Hematopoietic multipotent progenitor cell treated with erythropoietin and hydrocortisone succinate and interleukin-3 and kit ligand, for 15 days (in vitro differentiated cells): ENCODE results near the gene AFAP1L1.

ENCODE experiments used
- DNase-seq: peaks from one replicate; pipeline ENCODE4 v3.0.0-alpha.2; 2015; ENCODE audit warnings: low spot score

Gene AFAP1L1

DNA sequence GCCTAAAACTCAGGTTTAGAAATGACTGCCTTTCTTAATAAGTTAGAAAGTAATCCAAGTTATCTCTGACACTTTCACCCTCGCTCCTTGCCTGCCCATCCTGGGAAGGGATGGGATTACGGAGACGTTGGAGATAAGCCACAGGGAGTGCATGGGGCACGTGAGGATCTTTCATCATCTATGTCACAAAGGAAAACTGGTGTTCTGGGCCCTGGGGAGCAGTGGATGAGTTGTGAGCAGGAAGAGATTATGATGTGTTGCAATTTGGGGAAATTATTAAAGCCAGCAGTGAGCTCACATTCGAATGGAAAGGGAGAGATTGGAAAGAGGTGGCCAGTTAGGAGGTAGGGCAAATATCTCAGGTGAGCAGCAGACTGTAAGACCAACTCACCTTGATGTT is 12.8 kb downstream of the AFAP1L1 start:
- DNase-seq = no peak

GRCh38 chr5:149285153-149285552 is 13.5 kb downstream of the AFAP1L1 start:
- DNase-seq = no peak

DNA sequence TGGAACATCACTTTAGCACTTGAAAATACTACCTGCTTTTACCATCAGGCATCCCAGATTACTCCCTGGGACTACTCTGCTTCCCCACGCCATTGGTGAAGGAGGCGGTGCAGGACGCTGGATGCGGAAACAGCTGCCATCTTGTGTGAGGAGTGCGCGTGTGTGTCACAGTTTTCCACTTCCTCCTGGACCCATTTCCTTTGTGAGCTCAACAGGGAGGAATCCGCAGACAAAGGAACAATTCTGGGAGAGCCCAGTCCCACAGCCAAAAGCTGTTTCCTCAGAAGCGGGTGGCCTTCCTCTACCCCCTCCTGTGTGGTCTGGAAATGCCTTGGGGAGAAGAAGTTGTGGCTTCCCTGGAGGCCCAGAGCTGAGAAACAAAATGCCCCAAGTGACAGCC is 16.8 kb downstream of the AFAP1L1 start:
- no peak for DNase-seq

- DNase-seq = no peak
Observed at GRCh38 chr5:149289301-149289700, 17.6 kb downstream of the AFAP1L1 start.

DNA sequence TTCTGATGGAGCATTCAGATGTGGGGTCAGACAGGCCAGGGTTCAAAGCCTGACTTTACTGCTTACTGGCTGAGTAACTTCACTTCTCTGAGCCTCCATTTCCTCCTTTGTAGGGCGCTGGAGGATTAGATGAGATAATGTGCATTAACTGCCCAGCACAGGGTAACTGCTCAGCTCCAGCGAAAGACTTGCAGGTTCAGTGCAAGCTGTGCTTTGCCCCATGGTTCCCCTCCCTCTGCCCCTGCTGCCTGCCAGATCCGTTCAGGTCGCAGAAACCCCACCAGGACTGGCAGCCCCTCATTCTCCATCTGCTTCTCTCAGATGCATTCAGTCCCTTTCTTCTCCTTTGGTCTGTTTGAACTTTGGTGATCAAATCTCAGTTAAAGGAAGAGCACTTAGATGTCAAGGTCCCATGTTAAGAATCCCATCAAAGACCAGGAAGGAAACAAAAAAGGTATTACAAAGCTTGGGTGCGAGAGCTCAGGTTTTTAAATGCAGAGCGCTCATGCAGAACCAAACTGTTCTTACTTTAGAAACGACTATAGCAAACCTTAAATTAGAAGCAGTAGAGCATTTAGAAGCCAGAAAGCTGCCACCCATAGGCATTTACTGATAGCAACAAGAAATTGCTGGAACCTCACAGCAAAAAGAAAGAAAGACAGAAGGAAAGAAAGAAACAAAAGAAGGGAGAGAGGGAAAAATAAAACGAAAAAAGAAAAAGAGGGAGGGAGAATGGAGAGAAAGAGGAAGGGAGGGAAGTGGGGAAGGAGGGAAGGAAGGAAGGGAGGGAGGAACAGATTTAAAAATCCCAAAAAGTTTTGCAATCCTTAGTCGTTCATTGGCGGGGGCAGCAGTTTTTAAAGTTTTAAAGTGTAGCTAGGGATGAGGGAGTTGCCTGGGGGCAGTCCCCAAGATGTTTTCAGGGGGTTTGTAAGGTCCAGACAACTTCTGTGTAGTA is 23.5 kb downstream of the AFAP1L1 start:
- DNase-seq = no peak

DNA sequence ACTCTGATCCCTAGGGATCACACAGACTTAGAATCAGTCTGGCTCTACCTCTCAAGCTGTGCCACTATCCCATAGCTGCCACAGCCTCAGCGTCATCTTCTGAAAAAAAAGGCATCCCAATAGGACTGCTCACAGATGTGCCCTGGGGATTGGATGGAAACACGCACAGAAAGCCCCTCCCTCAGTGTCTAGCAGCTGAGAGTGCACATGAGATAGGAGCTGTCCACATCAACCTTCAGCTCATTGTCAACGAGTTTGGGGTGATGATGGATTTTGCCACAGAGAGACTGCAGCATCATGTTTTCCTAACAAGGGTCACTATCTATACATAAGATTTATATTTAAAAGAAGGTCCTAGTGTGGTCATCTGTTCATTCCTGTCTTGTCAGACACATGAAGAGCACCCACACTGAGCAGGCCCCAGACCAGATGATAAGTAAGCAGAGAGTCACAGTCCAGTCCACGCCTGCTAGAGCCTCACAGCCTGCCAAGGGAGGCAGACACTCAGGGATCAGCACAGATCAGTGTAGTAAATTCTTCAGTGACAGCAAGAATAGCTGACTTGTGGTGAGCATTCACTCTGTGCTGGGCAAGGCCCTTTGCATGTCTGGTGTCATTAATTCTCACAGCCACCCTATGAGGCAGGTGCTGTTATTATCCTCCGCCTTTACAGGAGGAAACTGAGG is 25.8 kb downstream of the AFAP1L1 start:
- DNase-seq = no peak

DNA sequence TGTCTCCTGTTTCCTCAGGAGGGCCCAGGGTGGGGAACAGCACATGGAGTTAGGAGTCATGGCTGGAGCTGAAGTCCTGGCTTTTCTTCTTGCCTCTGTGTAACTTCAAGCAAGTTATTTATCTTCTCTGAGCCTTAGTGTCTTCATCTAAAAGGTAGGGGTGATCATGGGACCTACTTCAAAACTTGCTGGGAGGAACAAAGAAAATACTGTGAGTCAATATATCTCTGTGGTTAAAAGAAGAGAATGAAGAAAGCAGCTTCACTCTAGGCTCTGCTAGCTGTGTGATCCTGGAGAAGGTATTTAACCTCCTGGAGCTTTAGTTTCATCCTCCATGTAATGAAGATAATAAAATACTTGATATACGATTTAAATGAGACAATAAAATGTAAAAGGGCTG is 26.5 kb downstream of the AFAP1L1 start:
- no peak for DNase-seq

GRCh38 chr5:149298842-149299404 is 27.3 kb downstream of the AFAP1L1 start:
- no peak for DNase-seq

DNA sequence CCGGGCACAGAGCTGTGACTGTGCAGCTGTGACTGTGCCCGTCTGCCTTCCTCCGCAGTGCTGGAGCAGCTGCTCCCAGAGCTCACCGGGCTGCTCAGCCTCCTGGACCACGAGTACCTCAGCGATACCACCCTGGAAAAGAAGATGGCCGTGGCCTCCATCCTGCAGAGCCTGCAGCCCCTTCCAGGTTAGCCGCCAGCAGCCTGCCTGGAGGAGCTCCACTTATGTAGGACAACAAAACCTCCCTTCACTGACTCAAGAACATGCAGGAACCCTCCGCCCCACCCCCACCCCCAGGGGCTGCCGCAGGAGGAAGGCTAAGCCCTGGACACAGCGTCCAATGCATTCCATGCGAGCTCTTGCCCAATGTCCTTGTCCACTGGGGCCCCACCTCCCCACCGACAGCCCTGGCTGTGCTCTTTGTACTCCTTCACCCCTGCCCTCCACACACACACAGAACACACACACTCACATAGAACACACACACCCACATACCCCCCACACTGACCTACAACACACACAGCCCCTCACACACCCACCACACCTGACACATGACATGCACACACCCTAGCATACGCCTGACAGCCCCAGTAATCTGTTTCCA is 27.9 kb downstream of the AFAP1L1 start:
- DNase-seq = no peak

- no peak for DNase-seq
Observed at GRCh38 chr5:149300441-149300840, 28.8 kb downstream of the AFAP1L1 start.

- no peak for DNase-seq
Observed at GRCh38 chr5:149301049-149301743, 29.5 kb downstream of the AFAP1L1 start.

- DNase-seq = no peak
Observed at GRCh38 chr5:149301744-149302380, 30.2 kb downstream of the AFAP1L1 start.

DNA sequence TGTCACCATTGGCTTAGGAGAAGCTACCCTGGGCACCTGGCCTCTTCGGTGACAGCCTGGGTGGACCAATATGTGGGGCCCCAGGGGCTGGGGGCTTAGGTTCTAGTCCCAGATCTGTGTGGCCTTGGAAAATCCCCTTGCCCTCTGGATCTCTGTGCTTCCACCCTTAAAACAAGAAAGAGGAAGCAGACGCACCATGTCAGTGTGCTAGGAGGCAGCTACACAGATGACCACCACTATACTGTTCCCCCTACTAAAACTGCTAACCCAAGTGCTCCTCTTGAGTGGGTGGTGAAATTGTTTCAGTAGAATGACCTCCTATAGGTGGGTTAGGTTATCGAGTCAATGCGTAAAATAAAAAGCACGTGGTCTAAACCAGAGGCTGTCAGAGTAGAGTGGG is 31.0 kb downstream of the AFAP1L1 start:
- no peak for DNase-seq

DNA sequence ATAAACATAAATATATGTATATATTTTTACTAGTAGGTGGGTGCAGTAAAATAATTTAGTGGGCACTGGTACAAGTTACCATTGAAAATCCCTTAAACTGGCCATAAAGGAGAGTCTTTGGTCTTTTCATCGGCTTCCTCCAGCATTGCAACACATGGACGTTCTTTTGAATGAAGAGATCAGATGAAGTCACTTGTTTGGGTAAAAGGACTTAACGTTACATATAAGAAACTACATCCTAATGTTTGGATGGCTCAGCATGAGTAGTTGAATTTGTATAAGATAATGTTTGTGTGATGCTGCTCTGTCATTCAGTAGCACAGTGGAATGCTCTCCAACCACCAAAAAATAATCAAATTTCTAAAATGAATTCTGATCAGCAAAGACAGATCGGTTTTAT is 31.6 kb downstream of the AFAP1L1 start:
- no peak for DNase-seq

DNA sequence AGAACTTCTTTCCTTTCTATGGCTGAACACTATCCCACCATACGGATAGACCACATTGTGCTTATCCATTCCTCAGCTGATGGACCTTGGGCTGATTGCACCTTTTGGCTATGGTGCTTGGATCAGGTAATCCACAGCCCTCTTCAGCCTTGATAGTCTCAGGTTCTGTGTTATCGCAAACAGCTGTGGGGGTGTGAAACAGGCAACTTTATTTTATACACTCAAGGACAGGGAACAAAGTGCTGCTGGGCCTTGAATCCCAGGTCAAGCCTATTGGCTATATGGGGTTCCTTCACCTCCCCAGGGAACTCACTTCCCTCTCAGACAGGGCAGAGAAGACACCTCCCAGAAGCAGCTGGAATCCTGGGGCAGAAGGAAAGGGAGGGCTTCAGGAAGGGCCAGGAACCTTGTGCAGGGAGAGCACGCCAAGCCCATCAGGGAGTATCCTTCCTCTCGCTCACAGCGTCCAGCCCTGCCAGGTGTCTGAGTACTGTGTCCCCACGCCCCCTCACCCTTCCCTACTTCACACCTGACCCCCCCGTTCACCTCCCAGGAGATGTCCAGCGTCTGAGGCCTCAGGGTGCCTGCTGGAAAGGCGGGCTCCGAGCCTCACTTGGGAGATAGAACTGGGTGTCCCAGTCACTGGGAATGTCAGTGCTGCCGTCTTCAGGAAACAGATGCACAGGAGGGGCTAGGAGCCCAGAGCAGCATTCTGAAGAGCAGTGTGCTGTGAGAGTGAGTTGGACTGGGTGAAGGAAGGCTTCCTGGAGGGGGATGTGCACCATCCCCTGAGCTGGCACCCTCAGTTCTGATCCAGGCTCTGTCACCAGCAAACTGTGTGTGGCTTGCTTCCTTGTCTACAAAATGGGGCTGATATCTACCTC is 32.8 kb downstream of the AFAP1L1 start:
- DNase-seq = no peak

GRCh38 chr5:149309354-149309753 is 37.7 kb downstream of the AFAP1L1 start:
- no peak for DNase-seq

DNA sequence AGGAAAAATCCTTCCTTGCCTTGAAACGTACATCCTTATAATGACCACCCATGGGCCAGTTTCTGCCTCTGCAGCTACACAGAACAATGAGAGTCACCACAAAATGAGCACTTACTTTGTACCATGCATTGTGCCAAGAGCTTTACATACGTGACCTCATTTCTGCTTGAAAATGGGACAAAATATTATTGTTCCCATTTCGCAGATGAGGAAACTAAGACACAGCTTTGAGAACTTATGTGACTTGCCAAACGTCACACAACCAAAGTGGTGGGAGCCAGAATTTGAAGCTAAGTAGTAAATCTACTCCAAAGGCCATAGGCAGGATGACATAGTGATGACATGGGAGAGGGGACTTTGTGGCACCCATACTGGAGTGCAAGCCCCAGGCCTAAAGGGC is 38.8 kb downstream of the AFAP1L1 start:
- no peak for DNase-seq

DNA sequence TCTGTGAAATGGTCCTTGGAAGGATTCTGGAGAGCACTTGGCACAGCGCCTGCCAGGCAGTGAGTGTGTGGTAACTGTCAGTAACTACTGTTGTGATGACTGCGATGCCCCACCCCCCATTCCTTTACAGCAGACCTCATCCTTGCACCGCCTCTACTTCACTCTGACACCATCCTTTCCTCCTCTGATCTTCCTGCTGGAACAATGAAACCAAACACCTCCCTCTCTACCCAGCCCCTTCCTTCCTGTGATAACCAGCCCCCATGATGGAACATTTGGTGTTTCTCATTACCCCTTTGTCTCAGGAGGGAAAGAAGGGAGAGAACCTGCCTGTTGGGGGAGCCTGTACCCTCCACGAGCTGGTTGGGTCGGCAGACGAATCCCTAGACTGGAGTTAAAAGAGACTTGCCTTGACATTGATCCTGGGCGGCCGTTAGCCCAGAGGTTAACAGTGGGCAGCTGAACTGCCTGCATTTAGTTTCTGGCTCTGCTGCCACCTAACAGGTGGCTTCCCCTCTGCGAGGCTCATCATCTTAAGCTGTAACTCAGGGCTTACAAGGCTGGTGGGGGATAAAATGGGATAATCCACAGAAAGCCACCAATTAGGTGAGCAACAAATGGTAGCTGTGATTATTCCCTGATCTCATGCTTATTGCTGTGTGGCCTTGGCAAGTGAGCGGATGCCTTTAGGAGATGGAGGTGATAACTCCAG is 39.4 kb downstream of the AFAP1L1 start:
- DNase-seq = no peak

DNA sequence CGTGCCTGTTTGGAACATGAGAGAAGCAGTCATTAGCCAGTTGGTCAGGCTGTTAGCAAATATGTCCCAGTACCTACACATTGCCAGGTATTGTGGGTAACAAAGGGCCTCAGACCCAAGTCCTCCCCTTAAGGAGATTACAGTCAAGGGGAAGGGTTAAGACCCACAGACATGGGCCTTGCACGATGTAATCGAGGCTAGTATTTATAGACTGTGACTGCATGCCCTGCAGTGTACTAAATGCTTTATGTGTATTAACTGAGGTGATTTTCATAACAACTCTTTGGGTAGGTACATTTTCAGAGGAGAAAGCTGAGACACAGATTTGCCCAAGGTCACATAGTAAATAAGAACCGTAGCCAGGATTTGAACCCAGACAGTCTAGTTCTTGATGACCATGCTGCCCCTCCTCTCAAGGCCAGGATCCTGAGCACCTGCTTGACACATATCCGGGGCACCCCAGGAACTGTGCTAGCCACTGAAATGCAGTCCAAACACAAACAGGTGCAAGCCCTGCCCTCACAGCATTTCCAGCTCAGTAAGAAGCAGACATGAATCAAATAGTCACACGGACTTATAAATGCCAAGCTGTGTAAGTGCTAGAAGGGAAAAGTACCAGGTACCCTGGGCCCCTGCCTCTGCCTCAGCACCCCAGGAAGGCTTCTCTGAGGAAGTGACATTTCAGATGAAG is 41.6 kb downstream of the AFAP1L1 start:
- no peak for DNase-seq
